AG09309 (cell line): ENCODE measurements around the gene PAMR1.
A peak's percentile ranks its signal among the peaks of the same experiment; 100 is the strongest.

Experiments used
- DNase-seq: peaks from one replicate; pipeline ENCODE4 v3.0.0-alpha.2; 2010; ENCODE audit warnings: low read depth
- H3K4me3 ChIP-seq: 2 replicates; pipeline ENCODE4 v1.5.1; 2011; ENCODE audit warnings: mild to moderate bottlenecking, low read depth, low read length, moderate library complexity; ENCODE audit not compliant: control insufficient read depth
- TF ChIP-seq, protein P1 (sequence below): IDR thresholded peaks from 2 replicates; pipeline ENCODE4 v1.5.1; 2011; ENCODE audit warnings: mild to moderate bottlenecking, low read depth, low read length, inconsistent platforms; ENCODE audit not compliant: insufficient read depth, control insufficient read depth; ENCODE audit errors: missing control alignments

PAMR1 gene

DNA sequence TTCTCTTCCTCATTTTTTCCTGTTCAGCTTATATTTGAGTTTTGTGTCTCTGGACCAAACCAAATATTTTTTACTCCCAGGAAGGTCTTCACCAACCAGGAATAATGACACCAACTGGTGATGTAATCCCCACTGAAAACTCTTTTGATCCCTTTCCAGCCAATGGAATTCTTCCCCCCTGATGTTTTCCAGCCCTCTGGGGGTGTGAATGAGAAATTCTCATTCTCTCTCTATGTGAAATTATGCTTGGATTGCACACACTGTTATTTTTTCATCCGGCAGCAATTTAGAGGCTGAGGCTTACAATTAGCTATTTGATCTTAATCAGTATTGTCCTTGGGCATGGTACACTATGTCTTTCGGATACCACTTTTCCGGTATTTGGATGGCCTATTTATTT is 66.6 kb downstream of the PAMR1 start:
- DNase-seq: peak; percentile 3
- TF ChIP-seq, protein P1, sequence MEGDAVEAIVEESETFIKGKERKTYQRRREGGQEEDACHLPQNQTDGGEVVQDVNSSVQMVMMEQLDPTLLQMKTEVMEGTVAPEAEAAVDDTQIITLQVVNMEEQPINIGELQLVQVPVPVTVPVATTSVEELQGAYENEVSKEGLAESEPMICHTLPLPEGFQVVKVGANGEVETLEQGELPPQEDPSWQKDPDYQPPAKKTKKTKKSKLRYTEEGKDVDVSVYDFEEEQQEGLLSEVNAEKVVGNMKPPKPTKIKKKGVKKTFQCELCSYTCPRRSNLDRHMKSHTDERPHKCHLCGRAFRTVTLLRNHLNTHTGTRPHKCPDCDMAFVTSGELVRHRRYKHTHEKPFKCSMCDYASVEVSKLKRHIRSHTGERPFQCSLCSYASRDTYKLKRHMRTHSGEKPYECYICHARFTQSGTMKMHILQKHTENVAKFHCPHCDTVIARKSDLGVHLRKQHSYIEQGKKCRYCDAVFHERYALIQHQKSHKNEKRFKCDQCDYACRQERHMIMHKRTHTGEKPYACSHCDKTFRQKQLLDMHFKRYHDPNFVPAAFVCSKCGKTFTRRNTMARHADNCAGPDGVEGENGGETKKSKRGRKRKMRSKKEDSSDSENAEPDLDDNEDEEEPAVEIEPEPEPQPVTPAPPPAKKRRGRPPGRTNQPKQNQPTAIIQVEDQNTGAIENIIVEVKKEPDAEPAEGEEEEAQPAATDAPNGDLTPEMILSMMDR: no peak
- no peak overlapping the region for H3K4me3 ChIP-seq

DNA sequence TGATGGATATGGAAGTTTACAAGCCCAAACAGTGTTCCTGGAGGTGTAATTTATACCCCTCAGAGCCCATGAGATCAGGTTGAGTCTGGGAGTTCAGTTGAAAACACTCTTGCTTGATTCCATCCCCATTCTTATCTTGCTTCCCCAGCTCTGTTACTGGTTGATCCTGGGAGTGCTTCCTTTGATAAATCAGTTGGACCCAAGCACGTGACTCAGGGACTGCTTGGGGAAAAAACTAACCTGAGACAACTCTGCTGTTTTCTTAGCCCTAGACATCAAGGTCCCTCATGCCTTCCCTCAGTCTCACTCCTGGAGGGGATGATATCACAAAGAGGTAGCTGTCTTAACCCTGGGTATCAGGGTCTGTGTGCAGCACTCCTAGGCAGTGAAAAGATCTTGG is 71.1 kb downstream of the PAMR1 start:
- TF ChIP-seq, protein P1: no peak
- DNase-seq: no peak
- no peak overlapping the region for H3K4me3 ChIP-seq

DNA sequence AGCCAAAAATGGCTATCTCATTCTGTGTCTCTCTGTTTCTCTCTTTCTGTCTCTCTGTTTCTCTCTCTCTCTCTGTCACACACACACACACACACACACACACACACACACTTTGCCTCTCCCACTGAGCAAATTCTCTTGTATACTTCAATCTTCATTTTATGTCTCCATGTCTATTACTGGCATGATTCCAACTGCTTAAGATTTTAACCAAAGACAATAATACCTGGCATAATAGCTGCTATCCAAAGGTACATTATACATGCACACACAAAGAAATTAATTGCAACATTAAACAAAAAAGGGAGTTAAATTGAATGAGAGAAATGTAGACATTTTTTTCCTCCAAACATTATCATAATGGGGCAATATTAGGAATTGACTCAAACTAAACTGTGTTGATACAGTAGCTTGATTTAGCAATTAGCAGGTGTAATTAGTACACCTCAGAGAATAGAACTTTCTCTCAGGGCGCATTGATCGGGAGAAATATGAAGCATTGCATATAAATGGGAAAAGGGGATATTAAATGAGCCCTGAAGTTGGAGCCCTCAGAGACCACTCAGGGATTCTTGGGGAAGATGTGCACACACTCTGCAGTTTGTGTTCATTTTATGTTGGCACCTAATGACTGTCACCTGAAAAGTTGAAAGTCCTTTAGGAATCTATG is 88.7 kb downstream of the PAMR1 start:
- H3K4me3 ChIP-seq: no peak overlapping the region
- TF ChIP-seq, protein P1: no peak
- DNase-seq: no peak

DNA sequence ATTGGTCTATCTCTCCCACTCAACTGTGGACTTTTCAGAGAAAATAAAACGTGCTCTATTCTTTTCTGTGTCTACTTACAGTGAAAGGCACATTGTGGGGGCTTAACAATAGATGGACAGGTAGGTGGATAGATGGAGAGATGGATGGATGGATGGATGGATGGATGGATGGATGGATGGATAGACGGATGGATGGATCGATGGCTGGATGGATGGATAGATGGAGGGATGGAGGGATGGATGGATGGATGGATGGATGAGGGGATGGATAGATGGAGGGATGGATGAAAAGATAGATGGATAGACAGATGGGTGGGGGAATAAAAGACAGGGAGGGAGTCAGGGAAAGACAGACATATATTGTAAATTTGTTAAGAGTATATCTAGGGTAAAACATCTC is 91.8 kb downstream of the PAMR1 start:
- H3K4me3 ChIP-seq: no peak overlapping the region
- no peak for DNase-seq
- TF ChIP-seq, protein P1: no peak

DNA sequence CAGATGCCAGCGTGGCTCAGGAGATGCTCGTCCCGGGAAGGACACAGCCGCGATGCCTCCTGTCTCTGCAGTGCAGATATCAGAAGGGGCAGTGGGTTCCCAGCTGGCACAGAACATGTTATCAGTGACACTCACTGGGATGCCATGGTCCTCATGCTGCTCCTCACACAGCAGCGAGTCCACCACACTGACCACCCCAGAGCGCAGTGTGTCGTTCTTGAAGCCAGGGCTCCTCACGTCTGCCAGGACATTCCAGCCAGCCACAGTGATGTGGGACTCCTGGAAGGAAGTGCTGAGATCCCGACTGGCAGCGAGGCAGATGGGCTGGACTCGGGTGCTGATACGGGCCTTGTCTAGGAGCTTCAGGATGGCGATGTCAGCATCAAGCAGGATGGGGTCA is 93.0 kb downstream of the PAMR1 start:
- DNase-seq: no peak
- TF ChIP-seq, protein P1: no peak
- no peak overlapping the region for H3K4me3 ChIP-seq

DNA sequence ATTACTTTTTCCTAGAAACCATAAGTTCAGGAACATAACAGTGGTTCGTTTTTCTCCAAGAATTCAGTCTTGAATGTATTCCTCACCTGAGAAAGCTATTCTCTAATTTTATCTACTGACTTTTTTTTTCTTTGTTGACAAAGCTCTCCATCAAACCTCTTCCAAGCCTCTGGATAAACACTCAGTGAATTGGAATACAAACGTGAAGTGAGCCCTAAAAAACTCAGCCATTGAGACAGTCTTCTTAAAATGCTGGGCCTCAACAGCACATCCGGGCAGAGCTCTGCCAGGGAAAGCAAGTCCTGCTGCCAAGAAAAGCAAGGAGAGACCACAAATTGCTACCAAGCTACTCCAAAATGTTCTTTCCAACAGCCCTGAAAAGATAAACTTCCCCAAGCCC is 98.3 kb downstream of the PAMR1 start:
- peak; percentile 55 for DNase-seq
- TF ChIP-seq, protein P1: no peak
- no peak overlapping the region for H3K4me3 ChIP-seq
